ENCODE data around the gene CHRM3. TPM values are rescaled to one million over a fixed set of nuclear protein-coding genes. Genes with fewer than 3 reads are reported as not detected.

CHRM3 gene
- total RNA-seq, 1 experiment from 2014 or later: 1.2 TPM

DNA sequence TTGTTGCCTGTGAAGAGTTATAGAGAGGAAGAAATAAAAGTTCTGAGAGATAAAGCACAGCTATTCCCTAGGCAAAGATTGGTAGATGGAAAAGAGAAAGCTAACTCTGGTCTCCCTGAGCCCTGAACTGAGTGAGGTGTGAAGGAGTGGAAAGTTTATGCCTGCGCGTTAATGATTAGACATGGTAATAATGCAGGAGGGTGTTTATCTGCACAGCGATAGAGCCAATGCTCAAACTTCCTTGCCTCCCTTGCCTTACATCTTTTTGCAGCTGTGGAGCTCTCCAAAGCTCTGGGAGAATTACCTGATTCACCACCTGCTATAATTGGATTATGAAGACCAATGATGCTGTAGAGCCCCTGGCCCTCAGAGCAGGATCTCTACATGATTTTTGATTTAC lies 32.8 kb upstream of the CHRM3 start:
- BruUV-seq (replicated peaks): no TSS peak
- CTCF ChIA-PET: interaction anchor here (0.6 kb wide), 1 partner anchor 8 kb away, joined by 4 read pairs; no protein-coding TSS in a partner anchor
- Histone ChIP-seq H3K27me3 (ENCODE audit: low read length) (no peaks in the 10 kb centered on the region), H3K27ac (ENCODE audit: low read length) (no peak overlapping the region), H3K36me3 (ENCODE audit: low read depth, low read length) (no peaks in the 10 kb centered on the region), H2AFZ (ENCODE audit: low read length) (no peak overlapping the region), H3K9me2 (replicated peaks; ENCODE audit: low read length) (no peaks in the 10 kb centered on the region), H3F3A (ENCODE audit: low read length, unreplicated experiment) (no peaks in the 10 kb centered on the region), H4K20me1 (ENCODE audit: low read length) (no peaks in the 10 kb centered on the region), H3K9me3 (ENCODE audit: low read length) (no peaks in the 10 kb centered on the region), H3K79me2 (ENCODE audit: low read length) (no peaks in the 10 kb centered on the region), H3K4me3 (ENCODE audit: low read length) (no peak overlapping the region), H3K9ac (ENCODE audit: low read length) (no peak overlapping the region), H3K4me1 (ENCODE audit: insufficient read depth, low read length) (no peaks in the 10 kb centered on the region), H3K4me2 (ENCODE audit: low read length) (no peak overlapping the region)
- intact Hi-C loops (cut with micrococcal nuclease): no loop called here
- TF ChIP-seq EZH2phosphoT487 (IDR thresholded peaks at IDR 0.05; ENCODE audit: borderline replicate concordance, low read length): no peak
- TF ChIP-seq, protein P1, sequence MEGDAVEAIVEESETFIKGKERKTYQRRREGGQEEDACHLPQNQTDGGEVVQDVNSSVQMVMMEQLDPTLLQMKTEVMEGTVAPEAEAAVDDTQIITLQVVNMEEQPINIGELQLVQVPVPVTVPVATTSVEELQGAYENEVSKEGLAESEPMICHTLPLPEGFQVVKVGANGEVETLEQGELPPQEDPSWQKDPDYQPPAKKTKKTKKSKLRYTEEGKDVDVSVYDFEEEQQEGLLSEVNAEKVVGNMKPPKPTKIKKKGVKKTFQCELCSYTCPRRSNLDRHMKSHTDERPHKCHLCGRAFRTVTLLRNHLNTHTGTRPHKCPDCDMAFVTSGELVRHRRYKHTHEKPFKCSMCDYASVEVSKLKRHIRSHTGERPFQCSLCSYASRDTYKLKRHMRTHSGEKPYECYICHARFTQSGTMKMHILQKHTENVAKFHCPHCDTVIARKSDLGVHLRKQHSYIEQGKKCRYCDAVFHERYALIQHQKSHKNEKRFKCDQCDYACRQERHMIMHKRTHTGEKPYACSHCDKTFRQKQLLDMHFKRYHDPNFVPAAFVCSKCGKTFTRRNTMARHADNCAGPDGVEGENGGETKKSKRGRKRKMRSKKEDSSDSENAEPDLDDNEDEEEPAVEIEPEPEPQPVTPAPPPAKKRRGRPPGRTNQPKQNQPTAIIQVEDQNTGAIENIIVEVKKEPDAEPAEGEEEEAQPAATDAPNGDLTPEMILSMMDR (conservative IDR thresholded peaks at IDR 0.05; ENCODE audit: low read depth, low read length): no peak
- TF ChIP-seq EZH2 (IDR thresholded peaks at IDR 0.05; ENCODE audit: low read length, unreplicated experiment): no peak
- no peak for ATAC-seq
- DNase-seq: no peak
- POLR2A ChIA-PET (ENCODE audit: unreplicated experiment): no interaction called here

DNA sequence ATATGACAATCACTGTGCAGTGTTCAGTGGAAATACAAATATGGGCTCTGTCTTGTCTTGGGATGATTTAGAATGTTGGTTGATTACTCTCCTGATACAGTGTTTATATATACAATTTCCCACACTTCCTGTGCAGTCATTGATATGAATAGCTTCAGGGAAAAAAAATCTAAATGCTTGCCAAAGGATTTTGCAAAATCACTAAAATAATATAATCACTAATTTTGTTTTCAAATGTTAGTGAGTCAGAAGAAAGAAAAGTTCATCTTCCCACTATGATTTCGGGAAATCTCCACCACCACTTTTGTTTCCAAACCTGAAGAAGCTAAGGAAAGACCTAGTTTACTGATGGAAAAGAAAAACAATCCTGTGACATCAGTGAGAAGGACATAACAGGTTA lies 32.1 kb upstream of the CHRM3 start:
- intact Hi-C loops (cut with micrococcal nuclease): no loop called here
- H3K9ac ChIP-seq (ENCODE audit: low read length): no peak overlapping the region
- no peaks in the 10 kb centered on the region for H3K9me3 ChIP-seq (ENCODE audit: low read length)
- DNase-seq (no peak), ATAC-seq (no peak)
- CTCF ChIA-PET: no interaction called here
- no peaks in the 10 kb centered on the region for H3K79me2 ChIP-seq (ENCODE audit: low read length)
- TF ChIP-seq EZH2phosphoT487 (IDR thresholded peaks at IDR 0.05; ENCODE audit: borderline replicate concordance, low read length) (no peak), EZH2 (IDR thresholded peaks at IDR 0.05; ENCODE audit: low read length, unreplicated experiment) (no peak)
- TF ChIP-seq, protein P1 (conservative IDR thresholded peaks at IDR 0.05; ENCODE audit: low read depth, low read length): no peak
- H2AFZ ChIP-seq (ENCODE audit: low read length): no peak overlapping the region
- H3K36me3 ChIP-seq (ENCODE audit: low read depth, low read length): no peaks in the 10 kb centered on the region
- H3K4me2 ChIP-seq (ENCODE audit: low read length): no peak overlapping the region
- H3K27me3 ChIP-seq (ENCODE audit: low read length): no peaks in the 10 kb centered on the region
- no peaks in the 10 kb centered on the region for H4K20me1 ChIP-seq (ENCODE audit: low read length)
- H3F3A ChIP-seq (ENCODE audit: low read length, unreplicated experiment): no peaks in the 10 kb centered on the region
- H3K4me3 ChIP-seq (ENCODE audit: low read length): no peak overlapping the region
- no peak overlapping the region for H3K27ac ChIP-seq (ENCODE audit: low read length)
- no peaks in the 10 kb centered on the region for H3K4me1 ChIP-seq (ENCODE audit: insufficient read depth, low read length)
- BruUV-seq (replicated peaks): no TSS peak
- POLR2A ChIA-PET (ENCODE audit: unreplicated experiment): no interaction called here
- no peaks in the 10 kb centered on the region for H3K9me2 ChIP-seq (replicated peaks; ENCODE audit: low read length)

DNA sequence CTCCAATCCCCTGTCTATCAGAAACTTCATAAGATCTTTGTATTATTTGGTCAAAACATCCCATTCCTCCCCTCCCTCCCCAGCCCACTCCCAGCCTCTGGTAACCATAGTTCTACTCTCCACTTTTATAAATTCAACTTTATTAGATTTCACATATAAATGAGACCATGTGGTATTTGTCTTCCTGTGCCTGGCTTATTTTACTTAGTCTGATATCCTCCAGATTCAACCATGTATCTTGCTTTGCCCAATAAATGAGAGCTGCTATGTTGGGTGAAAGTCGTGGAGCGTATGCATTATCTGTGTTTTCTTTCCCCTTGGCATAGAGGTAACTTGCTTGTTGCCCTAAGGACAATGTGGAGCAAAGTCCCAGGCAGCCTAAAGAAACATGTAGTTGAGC lies 28.5 kb upstream of the CHRM3 start:
- ChIA-PET POLR2A (ENCODE audit: unreplicated experiment) (no interaction called here), CTCF (no interaction called here)
- no peaks in the 10 kb centered on the region for H3K36me3 ChIP-seq (ENCODE audit: low read depth, low read length)
- H3K79me2 ChIP-seq (ENCODE audit: low read length): no peaks in the 10 kb centered on the region
- no peak overlapping the region for H3K9ac ChIP-seq (ENCODE audit: low read length)
- no peaks in the 10 kb centered on the region for H3F3A ChIP-seq (ENCODE audit: low read length, unreplicated experiment)
- no peaks in the 10 kb centered on the region for H3K27me3 ChIP-seq (ENCODE audit: low read length)
- H3K9me2 ChIP-seq (replicated peaks; ENCODE audit: low read length): no peaks in the 10 kb centered on the region
- peaks cover 16% of the 10 kb centered on the region for H3K4me1 ChIP-seq (ENCODE audit: insufficient read depth, low read length)
- DNase-seq: no peak
- no peaks in the 10 kb centered on the region for H3K9me3 ChIP-seq (ENCODE audit: low read length)
- no peak overlapping the region for H3K27ac ChIP-seq (ENCODE audit: low read length)
- H2AFZ ChIP-seq (ENCODE audit: low read length): no peak overlapping the region
- BruUV-seq (replicated peaks): no TSS peak
- no peak for ATAC-seq
- no peaks in the 10 kb centered on the region for H4K20me1 ChIP-seq (ENCODE audit: low read length)
- no peak overlapping the region for H3K4me2 ChIP-seq (ENCODE audit: low read length)
- intact Hi-C loops (cut with micrococcal nuclease): no loop called here
- no peak overlapping the region for H3K4me3 ChIP-seq (ENCODE audit: low read length)
- no peak for TF ChIP-seq EZH2phosphoT487 (IDR thresholded peaks at IDR 0.05; ENCODE audit: borderline replicate concordance, low read length)
- TF ChIP-seq EZH2 (IDR thresholded peaks at IDR 0.05; ENCODE audit: low read length, unreplicated experiment): no peak
- TF ChIP-seq, protein P1 (conservative IDR thresholded peaks at IDR 0.05; ENCODE audit: low read depth, low read length): no peak

Data from PC-3 (cell line).